HG02588 (cell line): ENCODE measurements around the gene OLFML3.
A peak's percentile ranks its signal among the peaks of the same experiment; 100 is the strongest.

Experiments
- ATAC-seq: cut with Tn5 transposase; IDR thresholded peaks from one replicate; pipeline ENCODE4 v1.9.1; 2021; ENCODE audit warnings: mild to moderate bottlenecking, moderate library complexity; ENCODE audit not compliant: unreplicated experiment

The OLFML3 gene, protein sequence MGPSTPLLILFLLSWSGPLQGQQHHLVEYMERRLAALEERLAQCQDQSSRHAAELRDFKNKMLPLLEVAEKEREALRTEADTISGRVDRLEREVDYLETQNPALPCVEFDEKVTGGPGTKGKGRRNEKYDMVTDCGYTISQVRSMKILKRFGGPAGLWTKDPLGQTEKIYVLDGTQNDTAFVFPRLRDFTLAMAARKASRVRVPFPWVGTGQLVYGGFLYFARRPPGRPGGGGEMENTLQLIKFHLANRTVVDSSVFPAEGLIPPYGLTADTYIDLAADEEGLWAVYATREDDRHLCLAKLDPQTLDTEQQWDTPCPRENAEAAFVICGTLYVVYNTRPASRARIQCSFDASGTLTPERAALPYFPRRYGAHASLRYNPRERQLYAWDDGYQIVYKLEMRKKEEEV

DNA sequence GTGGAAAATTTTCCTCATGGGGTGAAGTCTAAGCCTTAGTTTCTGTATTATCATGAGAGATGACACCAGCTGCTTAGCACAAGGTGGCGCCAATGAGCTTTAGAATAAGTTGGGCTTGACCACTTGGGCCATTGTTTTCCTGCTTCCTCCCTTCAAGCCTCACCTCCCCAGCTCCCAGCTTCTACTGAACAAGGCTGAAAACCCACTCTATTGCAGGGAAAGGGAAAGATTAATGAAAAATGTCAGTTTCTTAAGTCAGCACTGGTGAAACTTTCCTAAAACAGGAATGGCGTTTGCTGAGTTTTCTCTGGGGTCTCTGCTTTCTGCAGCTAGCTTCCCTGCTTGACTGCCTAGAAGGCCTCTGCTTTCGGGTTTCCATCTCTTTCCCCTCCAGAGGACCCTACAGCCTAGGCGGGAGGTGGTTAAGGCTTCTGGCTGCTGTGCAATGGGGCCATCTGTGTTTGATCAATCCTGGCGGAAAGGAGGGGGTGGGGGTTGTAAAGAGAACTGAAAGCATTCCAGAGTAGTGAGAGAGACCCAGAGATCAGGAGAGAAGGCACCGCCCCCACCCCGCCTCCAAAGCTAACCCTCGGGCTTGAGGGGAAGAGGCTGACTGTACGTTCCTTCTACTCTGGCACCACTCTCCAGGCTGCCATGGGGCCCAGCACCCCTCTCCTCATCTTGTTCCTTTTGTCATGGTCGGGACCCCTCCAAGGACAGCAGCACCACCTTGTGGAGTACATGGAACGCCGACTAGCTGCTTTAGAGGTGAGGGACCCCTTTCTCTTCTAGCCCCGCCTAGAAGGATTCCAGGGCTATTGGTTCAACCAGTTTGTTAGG is at the start of gene OLFML3:
TSS of gene OLFML3 (plus strand) at position 612 of the 840 bp plus-strand sequence. CDS start at position 655, 43 bp downstream.
- no peak for ATAC-seq

DNA sequence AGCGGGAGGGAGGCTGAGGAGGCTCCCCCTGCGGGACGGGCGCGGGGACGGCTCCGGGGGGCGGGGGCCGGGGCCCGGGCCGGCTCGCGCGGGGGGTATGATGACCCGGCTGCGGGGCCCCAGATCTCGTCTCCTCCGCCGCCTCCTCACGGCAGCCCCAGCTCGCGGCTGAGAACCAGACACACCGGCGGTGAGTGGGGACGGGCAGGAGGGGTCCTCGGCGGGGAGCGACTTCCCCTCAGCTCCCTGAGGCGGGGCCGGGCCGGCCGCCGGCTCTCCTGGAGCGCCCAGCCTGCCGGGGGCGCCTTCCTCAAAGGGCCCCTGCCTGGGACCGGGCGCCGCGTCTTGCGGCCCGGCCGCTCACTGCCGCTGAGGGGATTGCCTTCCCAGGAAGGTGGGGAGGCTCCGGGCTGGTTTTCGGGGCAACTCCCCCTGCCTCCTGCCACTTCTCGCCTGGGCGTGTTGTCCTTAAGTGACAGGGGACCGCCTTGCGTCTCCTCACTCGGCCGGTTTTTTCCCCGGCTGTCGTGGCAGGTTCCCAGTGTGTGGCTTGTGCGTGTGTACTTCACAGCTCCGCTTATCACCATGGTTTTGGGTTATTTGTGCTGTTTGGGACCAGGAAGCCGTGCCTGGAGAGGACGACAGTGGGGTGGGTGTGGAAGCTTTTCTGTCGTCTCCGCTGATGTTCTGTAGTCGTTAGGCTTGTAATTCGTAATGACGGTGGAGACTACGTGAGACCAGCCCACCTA is 49.4 kb upstream of the OLFML3 start:
- peak; percentile 29 for ATAC-seq

DNA sequence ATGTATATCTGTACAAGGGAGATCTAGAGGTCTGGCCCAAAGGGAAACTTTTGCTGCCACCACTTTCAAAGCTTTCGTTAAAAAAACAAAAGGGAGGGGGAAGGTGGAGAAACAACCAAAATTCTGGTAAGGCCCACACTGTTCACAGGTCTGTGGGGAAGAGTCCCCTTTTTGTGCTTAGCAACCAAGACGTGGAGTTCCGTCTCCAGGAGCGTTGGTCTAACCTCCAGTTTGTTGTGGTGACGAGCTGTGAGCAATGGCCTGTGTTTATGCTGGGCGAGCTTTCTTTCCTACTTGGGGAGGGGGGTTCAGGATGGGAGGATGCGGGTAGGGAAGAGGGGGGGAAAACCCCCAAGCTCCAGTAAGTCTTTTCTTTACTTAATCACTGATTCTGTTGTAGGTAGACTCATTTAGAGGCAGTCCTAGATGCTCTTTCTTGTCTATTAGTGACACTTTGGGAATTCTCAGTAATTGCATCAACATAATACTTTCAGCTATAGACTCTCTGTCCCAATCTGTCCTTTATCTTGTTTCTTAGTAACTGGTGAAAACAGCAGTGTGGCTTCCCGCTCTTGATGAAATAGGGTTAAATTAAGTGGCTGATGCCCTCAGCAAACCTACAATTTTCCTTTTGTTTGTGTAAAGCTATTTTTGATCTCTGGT is 48.6 kb upstream of the OLFML3 start:
- ATAC-seq, result peak; percentile 27

DNA sequence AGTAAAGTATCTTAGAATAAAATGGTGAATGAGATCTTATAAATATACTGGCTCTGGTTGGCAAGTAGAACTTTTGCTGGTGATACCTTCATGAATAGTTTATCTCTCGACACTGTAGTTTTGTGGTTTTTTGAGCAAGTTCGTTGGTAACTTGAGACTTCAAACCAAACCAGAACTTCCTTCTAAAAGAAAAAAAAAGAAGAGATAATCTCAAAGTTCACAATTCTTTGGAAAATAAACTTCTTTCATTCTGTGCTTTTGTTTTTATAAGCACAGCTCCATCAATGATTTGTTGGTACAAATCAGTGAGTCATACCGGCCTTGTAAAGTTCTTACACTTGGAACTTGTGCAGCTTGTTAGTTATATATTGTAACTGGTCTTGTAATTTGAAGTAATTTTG is 47.8 kb upstream of the OLFML3 start:
- ATAC-seq, result no peak

DNA sequence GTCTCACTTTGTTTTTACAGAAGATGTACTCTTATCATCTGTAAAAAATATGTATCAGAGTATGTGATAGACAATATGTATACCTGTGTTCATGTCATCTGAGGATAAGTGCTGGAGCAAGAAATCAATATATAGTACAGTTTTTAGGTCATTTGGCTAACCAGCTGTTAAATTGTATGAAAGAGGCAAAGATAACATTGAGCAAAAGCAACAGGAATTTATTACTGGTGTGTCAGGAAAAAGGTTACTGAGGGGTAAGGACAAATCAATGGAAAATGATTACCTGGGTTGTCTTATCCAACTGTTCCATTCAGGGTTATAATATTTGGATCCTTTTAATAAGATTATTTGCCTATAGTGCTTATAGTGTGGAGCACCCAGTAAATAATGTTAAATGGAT is 45.3 kb upstream of the OLFML3 start:
- ATAC-seq, result no peak

DNA sequence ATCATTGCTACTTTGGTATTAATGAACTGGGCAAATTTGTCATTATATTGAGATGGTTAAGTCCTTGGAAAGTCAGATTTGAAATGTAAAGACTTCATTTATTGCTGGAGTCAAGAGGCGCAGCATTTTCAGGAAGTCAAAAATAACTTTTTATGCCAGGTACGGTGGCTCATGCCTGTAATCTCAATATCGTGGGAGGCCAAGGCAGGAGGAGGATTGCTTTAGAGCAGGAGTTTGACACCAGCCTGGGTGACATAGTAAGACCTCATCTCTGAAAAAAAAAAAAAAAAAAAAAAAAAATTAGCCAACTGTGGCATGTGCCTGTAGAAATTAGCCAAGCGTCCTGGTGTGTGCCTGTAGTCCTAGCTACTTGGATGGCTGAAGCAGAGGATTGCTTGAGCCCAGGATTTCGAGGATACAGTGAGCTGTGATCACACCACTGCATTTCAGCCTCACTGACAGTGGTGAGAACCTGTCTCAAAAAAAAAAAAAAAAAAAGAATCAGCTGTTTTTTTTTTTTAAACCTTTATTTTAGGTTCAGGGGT is 44.7 kb upstream of the OLFML3 start:
- no peak for ATAC-seq

DNA sequence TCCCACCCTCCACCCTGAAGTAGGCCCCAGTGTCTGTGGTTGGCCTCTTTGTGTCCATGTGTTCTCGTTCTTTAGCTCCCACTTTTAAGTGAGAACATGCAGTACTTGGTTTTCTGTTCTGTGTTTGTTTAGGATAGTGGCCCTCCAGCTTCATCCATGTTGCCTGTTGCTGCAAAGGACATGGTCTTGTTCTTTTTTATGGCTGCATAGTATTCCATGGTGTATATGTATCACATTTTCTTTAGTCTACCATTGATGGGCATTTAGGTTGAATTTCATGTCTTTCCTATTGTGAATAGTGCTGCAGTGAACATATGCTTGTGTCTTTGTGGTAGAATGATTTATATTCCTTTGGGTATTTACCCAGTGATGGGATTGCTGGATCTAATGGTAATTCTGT is 44.1 kb upstream of the OLFML3 start:
- no peak for ATAC-seq

DNA sequence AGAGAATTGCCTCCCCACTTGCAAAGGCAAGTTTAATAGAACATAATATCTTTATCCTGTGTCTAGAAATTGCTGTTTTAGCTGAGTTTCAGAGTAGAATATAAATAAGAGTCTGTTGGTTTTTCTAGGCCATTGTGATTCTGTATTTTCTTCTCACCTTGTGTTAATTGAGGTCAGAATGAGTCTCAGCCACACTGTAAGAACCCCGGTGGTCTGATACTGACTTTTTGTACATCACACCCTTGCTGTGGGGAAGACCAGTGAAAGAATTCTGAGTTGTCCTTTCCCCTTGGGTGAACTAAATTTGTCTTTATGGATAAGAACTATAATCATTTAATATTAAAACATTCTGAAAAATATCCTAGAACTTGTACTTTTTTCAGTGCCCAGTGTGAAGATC is 43.3 kb upstream of the OLFML3 start:
- no peak for ATAC-seq

DNA sequence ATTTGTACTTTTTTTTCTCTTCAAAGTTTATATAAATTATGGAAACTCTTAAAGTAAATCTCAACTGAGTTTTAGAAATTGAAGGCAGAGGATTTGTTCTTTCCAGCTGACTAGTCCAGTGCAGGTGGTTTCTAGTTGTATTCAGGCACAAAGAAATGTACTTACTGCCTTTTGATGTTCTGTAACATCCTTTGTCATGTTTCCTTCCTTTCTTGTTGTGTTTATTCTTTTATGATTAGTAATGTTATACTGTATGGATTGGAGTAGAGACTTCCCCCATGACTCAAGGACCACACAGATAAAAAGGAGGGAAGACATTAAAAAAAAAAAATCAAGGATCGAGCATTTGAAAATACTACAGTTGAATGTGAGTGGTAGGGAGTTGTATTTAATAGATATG is 42.1 kb upstream of the OLFML3 start:
- no peak for ATAC-seq

DNA sequence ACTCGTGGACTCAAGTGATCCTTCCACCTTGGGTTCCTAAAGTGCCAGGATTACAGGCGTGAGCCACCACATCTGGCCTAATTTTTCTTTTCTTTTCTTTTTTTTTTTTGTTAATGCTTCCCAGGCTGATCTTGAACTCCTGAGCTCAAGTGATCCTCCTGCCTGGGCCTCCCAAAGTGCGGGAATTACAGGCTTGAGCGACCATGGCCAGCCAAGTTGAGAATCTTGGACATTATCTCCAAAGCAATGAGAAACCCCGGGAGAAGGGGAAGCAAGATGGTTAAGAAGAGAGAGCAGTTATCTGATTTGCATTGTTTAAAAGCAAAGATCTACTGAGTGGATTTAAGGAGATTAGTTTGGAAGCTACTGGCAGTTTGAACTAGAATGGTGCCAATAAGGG is 41.1 kb upstream of the OLFML3 start:
- ATAC-seq, result no peak

DNA sequence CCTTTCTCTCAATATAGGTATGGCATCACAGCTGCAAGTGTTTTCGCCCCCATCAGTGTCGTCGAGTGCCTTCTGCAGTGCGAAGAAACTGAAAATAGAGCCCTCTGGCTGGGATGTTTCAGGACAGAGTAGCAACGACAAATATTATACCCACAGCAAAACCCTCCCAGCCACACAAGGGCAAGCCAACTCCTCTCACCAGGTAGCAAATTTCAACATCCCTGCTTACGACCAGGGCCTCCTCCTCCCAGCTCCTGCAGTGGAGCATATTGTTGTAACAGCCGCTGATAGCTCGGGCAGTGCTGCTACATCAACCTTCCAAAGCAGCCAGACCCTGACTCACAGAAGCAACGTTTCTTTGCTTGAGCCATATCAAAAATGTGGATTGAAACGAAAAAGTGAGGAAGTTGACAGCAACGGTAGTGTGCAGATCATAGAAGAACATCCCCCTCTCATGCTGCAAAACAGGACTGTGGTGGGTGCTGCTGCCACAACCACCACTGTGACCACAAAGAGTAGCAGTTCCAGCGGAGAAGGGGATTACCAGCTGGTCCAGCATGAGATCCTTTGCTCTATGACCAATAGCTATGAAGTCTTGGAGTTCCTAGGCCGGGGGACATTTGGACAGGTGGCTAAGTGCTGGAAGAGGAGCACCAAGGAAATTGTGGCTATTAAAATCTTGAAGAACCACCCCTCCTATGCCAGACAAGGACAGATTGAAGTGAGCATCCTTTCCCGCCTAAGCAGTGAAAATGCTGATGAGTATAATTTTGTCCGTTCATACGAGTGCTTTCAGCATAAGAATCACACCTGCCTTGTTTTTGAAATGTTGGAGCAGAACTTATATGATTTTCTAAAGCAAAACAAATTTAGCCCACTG is 38.7 kb upstream of the OLFML3 start:
- ATAC-seq, result peak; percentile 79

DNA sequence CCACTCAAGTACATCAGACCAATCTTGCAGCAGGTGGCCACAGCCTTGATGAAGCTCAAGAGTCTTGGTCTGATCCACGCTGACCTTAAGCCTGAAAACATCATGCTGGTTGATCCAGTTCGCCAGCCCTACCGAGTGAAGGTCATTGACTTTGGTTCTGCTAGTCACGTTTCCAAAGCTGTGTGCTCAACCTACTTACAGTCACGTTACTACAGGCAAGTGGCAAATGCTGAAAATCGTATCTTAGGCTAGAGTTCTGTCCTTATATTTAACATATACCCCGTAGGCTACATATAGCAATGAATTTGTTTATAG is 38.1 kb upstream of the OLFML3 start:
- no peak for ATAC-seq

DNA sequence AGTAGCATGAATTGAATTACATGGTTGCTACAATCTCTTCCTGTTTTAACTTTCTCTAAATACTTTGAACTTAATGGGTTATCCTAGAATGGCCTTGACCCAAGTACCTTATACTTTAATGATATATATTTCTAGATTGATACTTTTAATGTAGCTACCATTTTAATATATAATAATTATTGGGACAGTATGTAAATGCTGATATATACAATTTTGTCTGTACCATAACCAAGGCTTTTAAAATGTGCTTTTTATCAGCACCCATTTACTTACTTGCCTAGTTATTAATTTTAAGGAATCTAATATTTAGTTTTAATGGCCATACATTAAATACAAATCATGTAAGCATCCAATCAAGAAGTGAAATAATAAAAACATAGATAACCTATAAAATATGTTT is 36.7 kb upstream of the OLFML3 start:
- ATAC-seq, result no peak

DNA sequence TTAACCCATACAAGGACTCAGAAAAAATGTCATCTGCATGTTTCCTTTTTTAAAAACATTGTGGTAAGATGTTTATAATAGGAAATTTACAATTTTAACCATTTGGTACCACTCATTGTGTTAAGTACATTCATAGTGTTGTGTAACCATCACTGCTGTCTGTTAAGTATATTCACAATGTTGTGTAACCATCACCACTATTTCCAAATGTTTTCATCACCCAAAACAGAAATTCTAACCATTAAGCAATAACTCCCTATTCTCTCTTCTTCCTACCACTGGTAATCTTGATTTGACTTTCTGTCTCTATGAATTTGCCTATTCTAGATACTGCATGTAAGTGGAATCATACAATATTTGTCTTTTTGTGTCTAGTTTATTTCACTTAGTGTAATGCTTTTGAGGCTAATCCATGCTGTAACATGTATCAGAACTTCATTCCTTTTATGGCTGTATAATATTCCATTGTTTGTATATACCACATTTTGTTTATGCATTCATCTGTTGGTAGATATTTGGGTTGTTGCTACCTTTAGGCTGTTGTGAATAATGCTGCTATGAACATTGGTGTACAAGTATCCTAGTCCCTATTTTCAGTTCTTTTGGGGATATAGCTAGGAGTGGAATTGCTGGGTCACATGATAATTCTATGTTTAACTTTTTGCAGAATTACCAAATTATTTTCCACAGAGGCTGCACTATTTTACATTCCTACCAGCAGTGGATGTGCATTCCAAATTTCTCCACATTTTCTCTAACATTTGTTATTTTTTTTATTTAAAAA is 36.1 kb upstream of the OLFML3 start:
- ATAC-seq, result no peak

DNA sequence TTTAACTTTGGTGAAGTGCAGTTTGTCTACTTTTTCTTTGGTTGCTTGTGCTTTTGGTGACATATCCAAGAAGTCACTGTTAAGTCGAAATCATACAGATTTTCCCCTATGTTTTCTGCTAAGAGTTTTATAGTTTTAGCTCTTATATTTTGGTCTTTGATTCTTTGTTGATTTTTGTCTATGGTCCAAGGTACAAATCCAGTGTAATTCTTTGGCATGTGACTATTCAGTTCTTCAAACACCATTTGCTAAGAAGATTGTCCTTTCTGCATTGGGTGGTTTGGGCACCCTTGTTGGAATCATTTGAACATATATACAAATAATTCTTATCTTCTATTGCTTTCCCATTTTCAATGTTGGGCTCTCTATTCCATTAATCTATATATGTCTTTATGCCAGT is 33.9 kb upstream of the OLFML3 start:
- no peak for ATAC-seq

DNA sequence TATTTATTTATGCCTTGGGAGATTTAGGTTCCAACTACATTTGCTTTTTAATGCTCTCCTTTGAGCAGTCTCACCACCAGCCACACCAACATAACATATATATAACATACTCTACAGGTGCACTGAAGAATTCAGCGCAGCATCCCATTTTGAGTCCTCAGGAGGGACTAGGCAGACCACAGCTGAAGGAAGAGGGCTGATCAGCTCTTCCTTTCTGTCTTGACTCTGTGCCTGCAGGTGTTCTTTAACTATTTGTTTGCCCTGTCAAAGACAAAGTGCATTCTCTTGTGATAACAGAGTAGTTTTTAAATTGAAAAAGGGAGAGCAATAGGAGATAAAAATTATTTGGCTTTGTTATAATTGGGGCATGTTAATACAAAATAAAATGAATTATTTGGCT is 33.2 kb upstream of the OLFML3 start:
- ATAC-seq, result no peak

DNA sequence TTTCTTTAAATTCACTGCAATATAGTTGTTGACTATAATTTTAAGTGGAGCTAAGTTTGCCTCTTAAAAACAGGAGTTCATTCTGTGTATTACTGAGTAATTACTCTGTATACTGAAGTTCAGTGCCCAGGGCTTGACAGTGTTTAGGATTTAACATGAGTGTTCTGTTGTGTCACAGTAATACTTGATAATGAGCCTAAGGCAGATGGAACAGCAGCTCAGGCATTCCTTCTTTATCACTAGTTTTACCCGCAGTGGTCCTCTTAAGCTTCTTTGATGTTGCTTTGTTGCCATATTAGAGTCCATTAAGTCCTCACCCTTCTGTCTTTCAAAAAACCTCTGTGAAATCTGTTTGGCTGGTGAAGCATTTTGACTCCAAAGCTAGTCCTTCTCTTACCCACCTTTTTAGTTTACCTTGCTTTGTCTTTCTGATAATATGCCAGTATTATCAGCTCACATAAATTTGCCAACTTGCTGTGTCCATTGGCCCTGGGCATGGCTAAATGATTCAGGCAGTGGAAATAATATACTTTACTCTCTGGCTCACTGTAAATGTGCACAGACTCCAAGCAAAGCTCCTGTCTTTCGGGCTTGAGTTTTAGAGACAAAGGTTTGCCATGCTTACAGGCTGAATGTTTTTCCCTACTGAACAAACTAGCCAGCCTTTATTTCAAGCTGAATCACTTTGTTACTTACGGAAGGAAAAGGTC is 32.4 kb upstream of the OLFML3 start:
- ATAC-seq, result no peak

DNA sequence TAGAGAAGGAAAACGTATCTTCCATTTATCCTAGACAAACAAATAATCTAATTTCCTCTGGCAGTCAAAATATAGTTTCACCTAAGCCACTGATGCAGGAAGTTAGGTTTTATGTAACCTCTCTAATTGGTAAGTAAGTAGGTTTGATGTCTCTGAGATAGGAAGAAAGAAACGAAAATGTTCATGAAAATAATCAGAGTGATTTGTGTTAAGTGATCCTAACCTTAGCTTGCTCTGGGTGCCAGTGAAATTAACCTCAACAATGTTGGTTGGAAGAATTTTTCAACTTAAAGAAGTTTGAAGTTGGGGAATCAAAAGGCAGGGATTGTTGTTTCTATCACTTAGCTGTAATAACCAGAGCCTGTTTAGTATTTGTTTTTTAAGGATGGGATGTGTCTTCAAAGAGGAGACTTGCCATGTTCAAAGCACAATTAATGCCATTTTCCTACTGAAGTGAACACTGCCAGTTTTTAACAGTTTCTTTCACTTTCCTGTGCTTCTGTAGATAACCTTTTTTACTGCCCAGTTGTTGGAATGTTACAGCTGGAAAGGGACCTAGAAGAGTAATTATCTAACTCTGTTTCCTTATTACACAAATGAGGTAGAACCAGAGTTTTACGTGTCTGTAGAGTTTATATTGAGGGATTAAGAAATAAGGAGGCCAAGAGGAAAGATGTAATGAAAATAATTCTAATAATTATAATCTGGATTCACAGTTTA is 31.7 kb upstream of the OLFML3 start:
- no peak for ATAC-seq
